ENCODE data around the gene NFASC.

DNA sequence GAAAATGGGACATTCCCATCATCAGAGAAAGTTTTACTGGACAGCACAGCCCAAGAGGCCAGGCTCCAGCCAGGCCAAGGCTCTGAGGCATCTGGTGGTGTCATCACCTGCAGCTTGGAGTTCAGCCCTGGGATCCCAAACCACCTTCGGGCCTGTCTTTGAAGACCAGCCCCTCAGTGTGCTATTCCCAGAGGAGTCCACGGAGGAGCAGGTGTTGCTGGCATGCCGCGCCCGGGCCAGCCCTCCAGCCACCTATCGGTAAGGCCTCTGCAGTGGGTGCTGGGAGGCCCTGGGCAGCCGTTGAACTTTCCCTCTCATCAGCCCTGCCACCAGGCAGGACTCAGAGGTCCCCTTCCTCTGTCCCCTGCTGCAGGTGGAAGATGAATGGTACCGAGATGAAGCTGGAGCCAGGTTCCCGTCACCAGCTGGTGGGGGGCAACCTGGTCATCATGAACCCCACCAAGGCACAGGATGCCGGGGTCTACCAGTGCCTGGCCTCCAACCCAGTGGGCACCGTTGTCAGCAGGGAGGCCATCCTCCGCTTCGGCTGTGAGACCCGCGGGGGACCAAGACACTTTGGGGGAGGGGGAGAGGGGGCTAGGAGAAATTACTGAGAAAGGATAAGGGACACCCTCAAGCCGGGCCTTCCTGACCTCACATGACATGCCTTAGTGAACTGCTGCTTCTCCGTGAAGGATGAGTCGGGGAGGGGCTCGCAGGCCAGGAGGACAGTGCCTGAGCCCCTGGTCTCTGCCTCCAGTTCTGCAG is 187.3 kb downstream of the NFASC start:
- TF ChIP-seq, protein P1, sequence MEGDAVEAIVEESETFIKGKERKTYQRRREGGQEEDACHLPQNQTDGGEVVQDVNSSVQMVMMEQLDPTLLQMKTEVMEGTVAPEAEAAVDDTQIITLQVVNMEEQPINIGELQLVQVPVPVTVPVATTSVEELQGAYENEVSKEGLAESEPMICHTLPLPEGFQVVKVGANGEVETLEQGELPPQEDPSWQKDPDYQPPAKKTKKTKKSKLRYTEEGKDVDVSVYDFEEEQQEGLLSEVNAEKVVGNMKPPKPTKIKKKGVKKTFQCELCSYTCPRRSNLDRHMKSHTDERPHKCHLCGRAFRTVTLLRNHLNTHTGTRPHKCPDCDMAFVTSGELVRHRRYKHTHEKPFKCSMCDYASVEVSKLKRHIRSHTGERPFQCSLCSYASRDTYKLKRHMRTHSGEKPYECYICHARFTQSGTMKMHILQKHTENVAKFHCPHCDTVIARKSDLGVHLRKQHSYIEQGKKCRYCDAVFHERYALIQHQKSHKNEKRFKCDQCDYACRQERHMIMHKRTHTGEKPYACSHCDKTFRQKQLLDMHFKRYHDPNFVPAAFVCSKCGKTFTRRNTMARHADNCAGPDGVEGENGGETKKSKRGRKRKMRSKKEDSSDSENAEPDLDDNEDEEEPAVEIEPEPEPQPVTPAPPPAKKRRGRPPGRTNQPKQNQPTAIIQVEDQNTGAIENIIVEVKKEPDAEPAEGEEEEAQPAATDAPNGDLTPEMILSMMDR (IDR thresholded peaks at IDR 0.05) = no peak
- no peak for TF ChIP-seq POLR2A (IDR thresholded peaks at IDR 0.05)
